CD4-positive, CD25-positive, alpha-beta regulatory T cell (primary cell): Measurements from ENCODE around the gene CDK5. TPM values are rescaled to one million over a fixed set of nuclear protein-coding genes. Genes with fewer than 3 reads are reported as not detected.

ENCODE experiments used
- ATAC-seq, 2 donors: fragments of 150-1000 bp; cut with Tn5 transposase; one replicate each; pipeline ENCODE4 v1.10.0; 2021; ENCODE audit warnings: low read depth in 2 of 2, moderate number of reproducible peaks in 2 of 2, moderate library complexity in 1 of 2
- DNase-seq, 3 donors: peaks; one replicate each; pipeline versions ENCODE4 v3.0.0 to v3.0.0-alpha.2; 2012 to 2022; ENCODE audit warnings: mixed read lengths in 1 of 3
- H3K27ac ChIP-seq: one replicate; pipeline ENCODE4 v1.7.0; 2013; ENCODE audit warnings: mild to moderate bottlenecking, low read length; ENCODE audit not compliant: insufficient read depth, poor library complexity, severe bottlenecking
- H3K27me3 ChIP-seq: one replicate; pipeline ENCODE4 v1.7.0; 2013; ENCODE audit warnings: low read length; ENCODE audit not compliant: control insufficient read depth, insufficient read depth
- H3K36me3 ChIP-seq: one replicate; pipeline ENCODE4 v1.7.0; 2013; ENCODE audit warnings: mild to moderate bottlenecking, low read length, moderate library complexity; ENCODE audit not compliant: control insufficient read depth, insufficient read depth
- H3K4me1 ChIP-seq: 2 replicates; pipeline ENCODE4 v1.7.0; 2013; ENCODE audit warnings: mild to moderate bottlenecking, low read length; ENCODE audit not compliant: insufficient read depth, control insufficient read depth, poor library complexity, severe bottlenecking
- H3K4me3 ChIP-seq: one replicate; pipeline ENCODE4 v1.7.0; 2013; ENCODE audit warnings: low read depth, mild to moderate bottlenecking, low read length, moderate library complexity
- H3K9me3 ChIP-seq, 2 experiments: 1 replicate in 1 of 2; 2 replicates in 1 of 2; pipeline ENCODE4 v1.7.0; 2013; ENCODE audit warnings: low read length in 2 of 2, mild to moderate bottlenecking in 1 of 2, moderate library complexity in 1 of 2; ENCODE audit not compliant: control insufficient read depth in 2 of 2
- H3K27ac Mint-ChIP-seq, 3 donors: one replicate each; pipeline ENCODE4 v1.8.0; 2020 to 2022; ENCODE audit warnings: mild to moderate bottlenecking in 3 of 3, mixed read lengths in 3 of 3, moderate library complexity in 2 of 3
- H3K27me3 Mint-ChIP-seq: one replicate; pipeline ENCODE4 v1.8.0; 2022; ENCODE audit warnings: mild to moderate bottlenecking, mixed read lengths
- H3K36me3 Mint-ChIP-seq: one replicate; pipeline ENCODE4 v1.8.0; 2020; ENCODE audit warnings: mixed read lengths
- H3K4me1 Mint-ChIP-seq, 4 donors: one replicate each; pipeline ENCODE4 v1.8.0; 2020 to 2022; ENCODE audit warnings: mixed read lengths in 4 of 4, mild to moderate bottlenecking in 1 of 4
- H3K4me3 Mint-ChIP-seq, 4 donors: one replicate each; pipeline ENCODE4 v1.8.0; 2020 to 2022; ENCODE audit warnings: mild to moderate bottlenecking in 4 of 4, mixed read lengths in 4 of 4, moderate library complexity in 3 of 4
- H3K9me3 Mint-ChIP-seq, 7 donors: one replicate each; pipeline ENCODE4 v1.8.0; 2020 to 2022; ENCODE audit warnings: mixed read lengths in 7 of 7, mild to moderate bottlenecking in 3 of 7, moderate library complexity in 2 of 7
- polyA plus RNA-seq, 4 donors: library from polyadenylated mRNA; unstranded; fragments of 300-500 nt; fragmentation: Illumina TruSeq; gene quantifications; one replicate each; pipeline ENCODE4 v1.2.3, GENCODE V29; 2021
- total RNA-seq: library from RNA; stranded (reverse); gene quantifications from one replicate; pipeline ENCODE4 v1.2.3, GENCODE V29; 2022

Gene CDK5
- total and polyA plus RNA-seq, 5 donors from 2014 or later = 7.6 to 20.7 (median 16.1) TPM

GRCh38 chr7:151056283-151056665, 1.4 kb downstream of the CDK5 start:
- Mint-ChIP-seq H3K4me3 (peak overlapping the region; percentile 55 to 97 (median 91)), H3K27ac (no peak overlapping the region), H3K4me1 (peaks cover 0 to 57% (median 12%) of the 10 kb centered on the region in 4 donors), H3K9me3 (peaks cover 0 to 1% (median 0%) of the 10 kb centered on the region in 7 donors), H3K36me3 (peaks cover 12% of the 10 kb centered on the region), H3K27me3 (no peaks in the 10 kb centered on the region)
- no peak overlapping the region for H3K27ac ChIP-seq
- no peaks in the 10 kb centered on the region for H3K27me3 ChIP-seq
- no peaks in the 10 kb centered on the region for H3K9me3 ChIP-seq
- DNase-seq (no peak), ATAC-seq (no peak)
- H3K36me3 ChIP-seq = no peaks in the 10 kb centered on the region
- H3K4me1 ChIP-seq = peaks cover 44% of the 10 kb centered on the region
- H3K4me3 ChIP-seq = no peak overlapping the region

- Histone ChIP-seq H3K9me3 (no peaks in the 10 kb centered on the region), H3K4me3 (no peak overlapping the region), H3K27me3 (no peaks in the 10 kb centered on the region), H3K36me3 (no peaks in the 10 kb centered on the region), H3K27ac (no peak overlapping the region), H3K4me1 (peaks cover 28% of the 10 kb centered on the region)
- Mint-ChIP-seq H3K4me1 (peaks cover 0 to 39% (median 11%) of the 10 kb centered on the region in 4 donors), H3K36me3 (peaks cover 12% of the 10 kb centered on the region), H3K9me3 (peaks cover 0 to 1% (median 0%) of the 10 kb centered on the region in 7 donors), H3K4me3 (peak overlapping the region in 1 of 4 donors; percentile 56), H3K27ac (no peak overlapping the region), H3K27me3 (no peaks in the 10 kb centered on the region)
- no peak for ATAC-seq
- no peak for DNase-seq
Observed at GRCh38 chr7:151053751-151054150, 3.9 kb downstream of the CDK5 start.

GRCh38 chr7:151053096-151053495, 4.6 kb downstream of the CDK5 start:
- H3K27ac Mint-ChIP-seq = no peak overlapping the region
- H3K36me3 Mint-ChIP-seq = peaks cover 12% of the 10 kb centered on the region
- Histone ChIP-seq H3K4me3 (no peak overlapping the region), H3K27ac (no peak overlapping the region), H3K27me3 (no peaks in the 10 kb centered on the region), H3K9me3 (no peaks in the 10 kb centered on the region), H3K4me1 (peaks cover 21% of the 10 kb centered on the region), H3K36me3 (no peaks in the 10 kb centered on the region)
- peak overlapping the region in 1 of 4 donors; percentile 55 for H3K4me3 Mint-ChIP-seq
- H3K4me1 Mint-ChIP-seq = peaks cover 0 to 35% (median 9%) of the 10 kb centered on the region in 4 donors
- DNase-seq (peak in 1 of 3 donors; percentile 44), ATAC-seq (no peak)
- H3K27me3 Mint-ChIP-seq = no peaks in the 10 kb centered on the region
- H3K9me3 Mint-ChIP-seq = peaks cover 0 to 1% (median 0%) of the 10 kb centered on the region in 7 donors

GRCh38 chr7:151051108-151051507, 6.6 kb downstream of the CDK5 start:
- no peak overlapping the region for H3K27ac ChIP-seq
- Mint-ChIP-seq H3K9me3 (no peaks in the 10 kb centered on the region), H3K27me3 (no peaks in the 10 kb centered on the region), H3K27ac (no peak overlapping the region), H3K4me3 (no peak overlapping the region), H3K36me3 (peaks cover 12% of the 10 kb centered on the region), H3K4me1 (peaks cover 0 to 17% (median 6%) of the 10 kb centered on the region in 4 donors)
- no peak overlapping the region for H3K4me3 ChIP-seq
- H3K27me3 ChIP-seq = no peaks in the 10 kb centered on the region
- no peaks in the 10 kb centered on the region for H3K9me3 ChIP-seq
- no peaks in the 10 kb centered on the region for H3K36me3 ChIP-seq
- peak; percentile 66 to 75 for ATAC-seq
- H3K4me1 ChIP-seq = peaks cover 11% of the 10 kb centered on the region
- DNase-seq = peak; percentile 25 to 76 (median 62)

GRCh38 chr7:151048911-151049463, 8.7 kb downstream of the CDK5 start:
- H3K27ac ChIP-seq = no peak overlapping the region
- H3K4me1 ChIP-seq = peaks cover 11% of the 10 kb centered on the region
- no peaks in the 10 kb centered on the region for H3K27me3 ChIP-seq
- Mint-ChIP-seq H3K27ac (no peak overlapping the region), H3K4me3 (no peak overlapping the region), H3K27me3 (no peaks in the 10 kb centered on the region), H3K4me1 (peaks cover 0 to 12% (median 5%) of the 10 kb centered on the region in 4 donors), H3K36me3 (peaks cover 10% of the 10 kb centered on the region), H3K9me3 (no peaks in the 10 kb centered on the region)
- H3K4me3 ChIP-seq = no peak overlapping the region
- no peak for DNase-seq
- H3K9me3 ChIP-seq = no peaks in the 10 kb centered on the region
- ATAC-seq = no peak
- no peaks in the 10 kb centered on the region for H3K36me3 ChIP-seq

- DNase-seq (no peak), ATAC-seq (no peak)
- peaks cover 0 to 8% (median 5%) of the 10 kb centered on the region in 4 donors for H3K4me1 Mint-ChIP-seq
- peak within 1 kb of the TSS in 1 of 4 donors; percentile 52 for H3K4me3 Mint-ChIP-seq
- no peaks in the 10 kb centered on the region for H3K9me3 ChIP-seq
- no peak within 1 kb of the TSS for H3K4me3 ChIP-seq
- peak within 1 kb of the TSS in 1 of 3 donors; percentile 63 for H3K27ac Mint-ChIP-seq
- H3K27ac ChIP-seq = no peak within 1 kb of the TSS
- peaks cover 10% of the 10 kb centered on the region for H3K36me3 Mint-ChIP-seq
- no peaks in the 10 kb centered on the region for H3K27me3 Mint-ChIP-seq
- no peaks in the 10 kb centered on the region for H3K9me3 Mint-ChIP-seq
- no peaks in the 10 kb centered on the region for H3K27me3 ChIP-seq
- H3K36me3 ChIP-seq = no peaks in the 10 kb centered on the region
- peaks cover 10% of the 10 kb centered on the region for H3K4me1 ChIP-seq
Observed at GRCh38 chr7:151047976-151048815, 9.5 kb downstream of the CDK5 start, which contains the start of gene ASIC3. Gene ASIC3, plus strand, starts transcription at chr7:151048531. Its CDS starts 355 bp downstream, at chr7:151048886.

- Mint-ChIP-seq H3K36me3 (peaks cover 4% of the 10 kb centered on the region), H3K27ac (no peak overlapping the region), H3K27me3 (no peaks in the 10 kb centered on the region), H3K9me3 (no peaks in the 10 kb centered on the region), H3K4me1 (peaks cover 0 to 5% (median 0%) of the 10 kb centered on the region in 4 donors), H3K4me3 (peak overlapping the region in 1 of 4 donors; percentile 52)
- no peak overlapping the region for H3K4me3 ChIP-seq
- DNase-seq (no peak), ATAC-seq (no peak)
- no peaks in the 10 kb centered on the region for H3K27me3 ChIP-seq
- peaks cover 7% of the 10 kb centered on the region for H3K36me3 ChIP-seq
- no peak overlapping the region for H3K27ac ChIP-seq
- peaks cover 6% of the 10 kb centered on the region for H3K4me1 ChIP-seq
- no peaks in the 10 kb centered on the region for H3K9me3 ChIP-seq
Observed at GRCh38 chr7:151046603-151047573, 10.8 kb downstream of the CDK5 start.
